Measurements from ENCODE around the gene SIKE1.

Gene SIKE1

GRCh38 chr1:114749835-114750234, 30.6 kb downstream of the SIKE1 start:
- FAIRE-seq = no peak
- no peak for DNase-seq (ENCODE audit: insufficient read length)
- TF ChIP-seq POLR2A (IDR thresholded peaks at IDR 0.05; ENCODE audit: low read depth, low read length) (no peak), TAF1 (IDR thresholded peaks at IDR 0.05; ENCODE audit: borderline replicate concordance, low read depth, low read length) (no peak), POLR2AphosphoS5 (IDR thresholded peaks at IDR 0.05; ENCODE audit: low read depth, low read length) (no peak)

- no peak for TF ChIP-seq POLR2AphosphoS5 (IDR thresholded peaks at IDR 0.05; ENCODE audit: low read depth, low read length)
- no peak for TF ChIP-seq TAF1 (IDR thresholded peaks at IDR 0.05; ENCODE audit: borderline replicate concordance, low read depth, low read length)
- TF ChIP-seq POLR2A (IDR thresholded peaks at IDR 0.05; ENCODE audit: low read depth, low read length) = no peak
- no peak for DNase-seq (ENCODE audit: insufficient read length)
- no peak for FAIRE-seq
Observed at GRCh38 chr1:114746450-114747121, 33.9 kb downstream of the SIKE1 start.

- no peak for DNase-seq (ENCODE audit: insufficient read length)
Observed at GRCh38 chr1:114745291-114745690, 35.2 kb downstream of the SIKE1 start.

GRCh38 chr1:114741963-114742746, 38.3 kb downstream of the SIKE1 start:
- TF ChIP-seq TAF1 (IDR thresholded peaks at IDR 0.05; ENCODE audit: borderline replicate concordance, low read depth, low read length) (no peak), POLR2AphosphoS5 (IDR thresholded peaks at IDR 0.05; ENCODE audit: low read depth, low read length) (no peak), POLR2A (IDR thresholded peaks at IDR 0.05; ENCODE audit: low read depth, low read length) (no peak)
- no peak for DNase-seq (ENCODE audit: insufficient read length)
- no peak for FAIRE-seq

More at GRCh38 chr1:114745291-114745690, 35.2 kb downstream of the SIKE1 start:
- TF ChIP-seq POLR2AphosphoS5 (IDR thresholded peaks at IDR 0.05; ENCODE audit: low read depth, low read length) = no peak
- no peak for TF ChIP-seq POLR2A (IDR thresholded peaks at IDR 0.05; ENCODE audit: low read depth, low read length)
- TF ChIP-seq TAF1 (IDR thresholded peaks at IDR 0.05; ENCODE audit: borderline replicate concordance, low read depth, low read length) = no peak
- FAIRE-seq = no peak

GRCh38 chr1:114740331-114740730, 40.2 kb downstream of the SIKE1 start:
- TF ChIP-seq TAF1 (IDR thresholded peaks at IDR 0.05; ENCODE audit: borderline replicate concordance, low read depth, low read length) = no peak
- no peak for TF ChIP-seq POLR2A (IDR thresholded peaks at IDR 0.05; ENCODE audit: low read depth, low read length)
- TF ChIP-seq POLR2AphosphoS5 (IDR thresholded peaks at IDR 0.05; ENCODE audit: low read depth, low read length) = no peak
- no peak for FAIRE-seq
- DNase-seq (ENCODE audit: insufficient read length) = no peak

GRCh38 chr1:114737314-114737849, 43.1 kb downstream of the SIKE1 start:
- FAIRE-seq (no peak), DNase-seq (ENCODE audit: insufficient read length) (no peak)
- no peak for TF ChIP-seq TAF1 (IDR thresholded peaks at IDR 0.05; ENCODE audit: borderline replicate concordance, low read depth, low read length)
- TF ChIP-seq POLR2AphosphoS5 (IDR thresholded peaks at IDR 0.05; ENCODE audit: low read depth, low read length) = no peak
- TF ChIP-seq POLR2A (IDR thresholded peaks at IDR 0.05; ENCODE audit: low read depth, low read length) = no peak

- no peak for TF ChIP-seq POLR2A (IDR thresholded peaks at IDR 0.05; ENCODE audit: low read depth, low read length)
- no peak for TF ChIP-seq POLR2AphosphoS5 (IDR thresholded peaks at IDR 0.05; ENCODE audit: low read depth, low read length)
- no peak for TF ChIP-seq TAF1 (IDR thresholded peaks at IDR 0.05; ENCODE audit: borderline replicate concordance, low read depth, low read length)
- DNase-seq (ENCODE audit: insufficient read length) = no peak
- no peak for FAIRE-seq
Observed at GRCh38 chr1:114735479-114735878, 45.0 kb downstream of the SIKE1 start.

- FAIRE-seq (no peak), DNase-seq (ENCODE audit: insufficient read length) (no peak)
Observed at GRCh38 chr1:114729782-114730181, 50.7 kb downstream of the SIKE1 start.

GRCh38 chr1:114728553-114728952, 51.9 kb downstream of the SIKE1 start:
- FAIRE-seq = no peak
- TF ChIP-seq TAF1 (IDR thresholded peaks at IDR 0.05; ENCODE audit: borderline replicate concordance, low read depth, low read length) = no peak
- no peak for DNase-seq (ENCODE audit: insufficient read length)

More at GRCh38 chr1:114729782-114730181, 50.7 kb downstream of the SIKE1 start:
- TF ChIP-seq TAF1 (IDR thresholded peaks at IDR 0.05; ENCODE audit: borderline replicate concordance, low read depth, low read length) (no peak), POLR2A (IDR thresholded peaks at IDR 0.05; ENCODE audit: low read depth, low read length) (no peak), POLR2AphosphoS5 (IDR thresholded peaks at IDR 0.05; ENCODE audit: low read depth, low read length) (no peak)

GRCh38 chr1:114725230-114725629, 55.3 kb downstream of the SIKE1 start:
- TF ChIP-seq POLR2AphosphoS5 (IDR thresholded peaks at IDR 0.05; ENCODE audit: low read depth, low read length) (no peak), TAF1 (IDR thresholded peaks at IDR 0.05; ENCODE audit: borderline replicate concordance, low read depth, low read length) (no peak), POLR2A (IDR thresholded peaks at IDR 0.05; ENCODE audit: low read depth, low read length) (no peak)
- no peak for DNase-seq (ENCODE audit: insufficient read length)
- FAIRE-seq = no peak

GRCh38 chr1:114723915-114724314, 56.6 kb downstream of the SIKE1 start:
- FAIRE-seq (no peak), DNase-seq (ENCODE audit: insufficient read length) (no peak)
- TF ChIP-seq POLR2A (IDR thresholded peaks at IDR 0.05; ENCODE audit: low read depth, low read length) (no peak), TAF1 (IDR thresholded peaks at IDR 0.05; ENCODE audit: borderline replicate concordance, low read depth, low read length) (no peak), POLR2AphosphoS5 (IDR thresholded peaks at IDR 0.05; ENCODE audit: low read depth, low read length) (no peak)

GRCh38 chr1:114723457-114723856, 57.0 kb downstream of the SIKE1 start:
- no peak for FAIRE-seq

More at GRCh38 chr1:114723457-114723856, 57.0 kb downstream of the SIKE1 start:
- TF ChIP-seq TAF1 (IDR thresholded peaks at IDR 0.05; ENCODE audit: borderline replicate concordance, low read depth, low read length) = no peak
- TF ChIP-seq POLR2AphosphoS5 (IDR thresholded peaks at IDR 0.05; ENCODE audit: low read depth, low read length) = no peak
- no peak for TF ChIP-seq POLR2A (IDR thresholded peaks at IDR 0.05; ENCODE audit: low read depth, low read length)
- DNase-seq (ENCODE audit: insufficient read length) = no peak
